Naive B cell (primary cell): Measurements from ENCODE around the gene CRHBP. TPM values are rescaled to one million over a fixed set of nuclear protein-coding genes. Genes with fewer than 3 reads are reported as not detected.

Source experiments
- ATAC-seq, 2 donors: fragments of 150-1000 bp; cut with Tn5 transposase; 2 replicates each; pipeline ENCODE4 v1.10.0; 2021; ENCODE audit warnings: low read depth in 2 of 2, mild to moderate bottlenecking in 2 of 2, moderate library complexity in 2 of 2
- DNase-seq: peaks from one replicate; pipeline ENCODE4 v3.0.0; 2022
- H3K27ac Mint-ChIP-seq, 6 donors: one replicate each; pipeline ENCODE4 v1.8.0; 2020 to 2022; ENCODE audit warnings: mild to moderate bottlenecking in 6 of 6, mixed read lengths in 6 of 6, moderate library complexity in 5 of 6, inconsistent platforms in 2 of 6
- H3K27me3 Mint-ChIP-seq, 3 donors: one replicate each; pipeline ENCODE4 v1.8.0; 2021 to 2022; ENCODE audit warnings: mixed read lengths in 3 of 3, mild to moderate bottlenecking in 1 of 3
- H3K36me3 Mint-ChIP-seq, 2 donors: one replicate each; pipeline ENCODE4 v1.8.0; 2020 to 2022; ENCODE audit warnings: mixed read lengths in 2 of 2, inconsistent platforms in 1 of 2, mild to moderate bottlenecking in 1 of 2
- H3K4me1 Mint-ChIP-seq, 3 donors: one replicate each; pipeline ENCODE4 v1.8.0; 2020 to 2022; ENCODE audit warnings: mixed read lengths in 3 of 3, inconsistent platforms in 1 of 3, mild to moderate bottlenecking in 1 of 3, moderate library complexity in 1 of 3
- H3K4me3 Mint-ChIP-seq, 8 donors: one replicate each; pipeline ENCODE4 v1.8.0; 2020 to 2022; ENCODE audit warnings: mild to moderate bottlenecking in 8 of 8, mixed read lengths in 8 of 8, moderate library complexity in 8 of 8, inconsistent platforms in 2 of 8
- H3K9me3 Mint-ChIP-seq, 7 donors: one replicate each; pipeline ENCODE4 v1.8.0; 2020 to 2022; ENCODE audit warnings: mixed read lengths in 7 of 7, mild to moderate bottlenecking in 5 of 7, inconsistent platforms in 2 of 7, moderate library complexity in 1 of 7
- polyA plus RNA-seq, 6 donors: library from polyadenylated mRNA; unstranded; fragments of 300-500 nt; fragmentation: Illumina TruSeq; gene quantifications; one replicate each; pipeline ENCODE4 v1.2.3, GENCODE V29; 2021; ENCODE audit warnings: low read depth in 6 of 6

Gene CRHBP
- polyA plus RNA-seq, 6 donors from 2014 or later, result not detected

GRCh38 chr5:77010243-77010642 is 57.4 kb downstream of the CRHBP start:
- no peaks in the 10 kb centered on the region for H3K4me1 Mint-ChIP-seq
- peaks cover 0 to 23% (median 9%) of the 10 kb centered on the region in 3 donors for H3K27me3 Mint-ChIP-seq
- DNase-seq, result no peak
- no peak for ATAC-seq
- H3K27ac Mint-ChIP-seq, result no peak overlapping the region
- H3K9me3 Mint-ChIP-seq, result no peaks in the 10 kb centered on the region
- H3K36me3 Mint-ChIP-seq, result no peaks in the 10 kb centered on the region
- no peak overlapping the region for H3K4me3 Mint-ChIP-seq

- Mint-ChIP-seq H3K4me1 (no peaks in the 10 kb centered on the region), H3K27ac (no peak overlapping the region), H3K27me3 (peaks cover 0 to 32% (median 9%) of the 10 kb centered on the region in 3 donors), H3K9me3 (no peaks in the 10 kb centered on the region), H3K4me3 (no peak overlapping the region), H3K36me3 (no peaks in the 10 kb centered on the region)
- DNase-seq, result no peak
- ATAC-seq, result no peak
Measured at GRCh38 chr5:77011498-77011897, 58.7 kb downstream of the CRHBP start.

- H3K4me3 Mint-ChIP-seq, result no peak overlapping the region
- DNase-seq (no peak), ATAC-seq (no peak)
- no peaks in the 10 kb centered on the region for H3K9me3 Mint-ChIP-seq
- H3K27ac Mint-ChIP-seq, result no peak overlapping the region
- no peaks in the 10 kb centered on the region for H3K36me3 Mint-ChIP-seq
- no peaks in the 10 kb centered on the region for H3K4me1 Mint-ChIP-seq
- H3K27me3 Mint-ChIP-seq, result peaks cover 0 to 29% (median 9%) of the 10 kb centered on the region in 3 donors
Measured at GRCh38 chr5:77012601-77013000, 59.8 kb downstream of the CRHBP start.

- no peaks in the 10 kb centered on the region for H3K36me3 Mint-ChIP-seq
- peaks cover 6 to 30% (median 22%) of the 10 kb centered on the region in 3 donors for H3K27me3 Mint-ChIP-seq
- H3K4me1 Mint-ChIP-seq, result no peaks in the 10 kb centered on the region
- H3K4me3 Mint-ChIP-seq, result no peak overlapping the region
- no peaks in the 10 kb centered on the region for H3K9me3 Mint-ChIP-seq
- no peak overlapping the region for H3K27ac Mint-ChIP-seq
- ATAC-seq, result no peak
- DNase-seq, result no peak
Measured at GRCh38 chr5:77015938-77016569, 63.2 kb downstream of the CRHBP start.

GRCh38 chr5:77016962-77017361 is 64.1 kb downstream of the CRHBP start:
- DNase-seq (no peak), ATAC-seq (no peak)
- H3K4me3 Mint-ChIP-seq, result no peak overlapping the region
- H3K27me3 Mint-ChIP-seq, result peaks cover 7 to 38% (median 26%) of the 10 kb centered on the region in 3 donors
- H3K36me3 Mint-ChIP-seq, result no peaks in the 10 kb centered on the region
- H3K4me1 Mint-ChIP-seq, result no peaks in the 10 kb centered on the region
- H3K9me3 Mint-ChIP-seq, result peaks cover 0 to under 1% (median 0%) of the 10 kb centered on the region in 7 donors
- no peak overlapping the region for H3K27ac Mint-ChIP-seq

GRCh38 chr5:77017668-77018067 is 64.8 kb downstream of the CRHBP start:
- Mint-ChIP-seq H3K27me3 (peaks cover 14 to 42% (median 33%) of the 10 kb centered on the region in 3 donors), H3K9me3 (peaks cover 0 to 7% (median 0%) of the 10 kb centered on the region in 7 donors)

More at GRCh38 chr5:77017668-77018067, 64.8 kb downstream of the CRHBP start:
- H3K4me1 Mint-ChIP-seq, result no peaks in the 10 kb centered on the region
- ATAC-seq, result no peak
- peaks cover 0 to 5% of the 10 kb centered on the region in 2 donors for H3K36me3 Mint-ChIP-seq
- no peak for DNase-seq
- no peak overlapping the region for H3K4me3 Mint-ChIP-seq
- no peak overlapping the region for H3K27ac Mint-ChIP-seq

Other genes with a start within 250 kb of the CRHBP start
- under 1 TPM in 5 of 6 donors, not detected in 1; 0.08 to 0.61 (median 0.27) TPM for gene F2R, start 236.9 kb upstream of the CRHBP start, polyA plus RNA-seq
- under 1 TPM in 4 of 6 donors, not detected in 2; 0.13 to 0.42 (median 0.20) TPM for gene F2RL1, start 134.0 kb upstream of the CRHBP start, polyA plus RNA-seq
- not detected for gene S100Z, start 103.0 kb upstream of the CRHBP start, polyA plus RNA-seq
- 10 to 100 TPM; 15.9 to 33.1 (median 24.0) TPM for gene AGGF1, start 77.4 kb downstream of the CRHBP start, polyA plus RNA-seq
- gene ZBED3, start 134.2 kb downstream of the CRHBP start, polyA plus RNA-seq, result under 1 TPM in 5 of 6 donors, not detected in 1; 0.28 to 0.49 (median 0.39) TPM